ENCODE measurements around the gene TTLL5. TPM values are rescaled to one million over a fixed set of nuclear protein-coding genes. Genes with fewer than 3 reads are reported as not detected.

The TTLL5 gene
- total and polyA plus RNA-seq, 10 of the 15 experiments (the other 5 are each of a cell fraction or from before 2014, with no cell fraction given), result 3.2 to 25.9 (median 13.8) TPM

GRCh38 chr14:75999511-76000190 is 338.6 kb downstream of the TTLL5 start (continued):
- TF ChIP-seq ZSCAN29 (IDR thresholded peaks at IDR 0.05) (no peak), NR2C2 (IDR thresholded peaks at IDR 0.05; ENCODE audit: borderline replicate concordance, control insufficient read depth, insufficient read length, low read depth) (no peak), NR2C1 (IDR thresholded peaks at IDR 0.05) (no peak)

GRCh38 chr14:76002383-76002782 is 341.3 kb downstream of the TTLL5 start:
- Histone ChIP-seq H3K79me2 (ENCODE audit: control insufficient read depth, insufficient read depth, low read length) (no peaks in the 10 kb centered on the region), H3K27ac (ENCODE audit: control insufficient read depth, insufficient read depth) (no peak overlapping the region), H3K4me3 (no peak overlapping the region), H3K27me3 (replicated peaks in 1 of 2; ENCODE audit: control insufficient read depth in 2 of 2, insufficient read depth in 2 of 2, low read length in 1 of 2) (no peaks in the 10 kb centered on the region), H3K9ac (ENCODE audit: control insufficient read depth, insufficient read depth, low read length) (no peak overlapping the region), H3K4me1 (ENCODE audit: control insufficient read depth, insufficient read depth, low read length) (no peaks in the 10 kb centered on the region), H3K4me2 (ENCODE audit: control insufficient read depth, insufficient read depth) (no peak overlapping the region), H3K9me3 (replicated peaks; ENCODE audit: control insufficient read depth, insufficient read depth, low read length) (peaks cover 2% of the 10 kb centered on the region; the same call in 1 of the 3 replicates), H3K36me3 (ENCODE audit: control insufficient read depth in 2 of 2, insufficient read depth in 2 of 2, low read length in 1 of 2) (0 out of 4 replicates have a peak, but pooled peaks cover 0 to 2% of the 10 kb centered on the region in 2 experiments), H2AFZ (ENCODE audit: control insufficient read depth, low read depth, low read length) (no peak overlapping the region), H4K20me1 (ENCODE audit: control insufficient read depth, insufficient read depth) (no peaks in the 10 kb centered on the region)
- ChIA-PET POLR2A (no interaction called here), CTCF (interaction anchor here (1.0 to 1.1 kb wide), 2 partner anchors 20 to 96 kb away, joined by 3 to 4 read pairs; no protein-coding TSS in a partner anchor), RAD21 (ENCODE audit: unreplicated experiment) (no interaction called here), SMC1A (ENCODE audit: uncharacterized antibody, unreplicated experiment) (no interaction called here)
- ATAC-seq (no peak), DNase-seq (ENCODE audit: low read depth, low spot score) (no peak), FAIRE-seq (no peak)
- no TSS peak for BruUV-seq (replicated peaks)
- intact Hi-C loops (cut with micrococcal nuclease; ENCODE audit: unreplicated experiment) (no loop called here), in situ Hi-C loops (cut with MboI) (no loop called here)
- WGBS (ENCODE audit: insufficient coverage, insufficient replicate concordance, low lambda C conversion rate, missing lambda C conversion rate), result 74% methylated on average over 1 of the region's 1 CpG
- TF ChIP-seq SIN3A (IDR thresholded peaks at IDR 0.05; ENCODE audit: low read depth, low read length) (no peak), LARP7 (IDR thresholded peaks at IDR 0.05) (no peak), POU2F2 (IDR thresholded peaks at IDR 0.05; ENCODE audit: borderline replicate concordance, low read depth, low read length) (no peak), PAX8 (IDR thresholded peaks at IDR 0.05) (no peak), ESRRA (IDR thresholded peaks at IDR 0.05; ENCODE audit: low read length) (no peak), SUZ12 (IDR thresholded peaks at IDR 0.05; ENCODE audit: unreplicated experiment) (no peak), TBL1XR1 (IDR thresholded peaks at IDR 0.05; ENCODE audit: low read depth, low read length) (no peak), NFXL1 (IDR thresholded peaks at IDR 0.05; ENCODE audit: borderline replicate concordance) (no peak), MEF2A (IDR thresholded peaks at IDR 0.05; ENCODE audit: insufficient read depth, low read depth, low read length) (no peak), NFYA (IDR thresholded peaks at IDR 0.05; ENCODE audit: borderline replicate concordance, low read depth, low read length) (no peak)
- TF ChIP-seq, protein P1, sequence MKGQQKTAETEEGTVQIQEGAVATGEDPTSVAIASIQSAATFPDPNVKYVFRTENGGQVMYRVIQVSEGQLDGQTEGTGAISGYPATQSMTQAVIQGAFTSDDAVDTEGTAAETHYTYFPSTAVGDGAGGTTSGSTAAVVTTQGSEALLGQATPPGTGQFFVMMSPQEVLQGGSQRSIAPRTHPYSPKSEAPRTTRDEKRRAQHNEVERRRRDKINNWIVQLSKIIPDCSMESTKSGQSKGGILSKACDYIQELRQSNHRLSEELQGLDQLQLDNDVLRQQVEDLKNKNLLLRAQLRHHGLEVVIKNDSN (IDR thresholded peaks at IDR 0.05; ENCODE audit: borderline replicate concordance, extremely low read length, insufficient read depth, low read depth, low read length), result no peak

Other genes starting within 250 kb of the TTLL5 start
- 19.4 and 21.3 TPM in 2 replicates for gene JDP2, start 233.2 kb upstream of the TTLL5 start, total RNA-seq (2014; rRNA removed)
- 11.7 and 12.1 TPM in 2 replicates for gene JDP2, start 233.2 kb upstream of the TTLL5 start, total RNA-seq (2014; rRNA removed; fragmentation: Illumina TruSeq; extraction: Trizol)
- 16.0 and 16.4 TPM in 2 replicates for gene JDP2, start 233.2 kb upstream of the TTLL5 start, total RNA-seq (2021)
- 5.1 and 6.7 TPM in 2 replicates for gene JDP2, start 233.2 kb upstream of the TTLL5 start, polyA plus RNA-seq (2011; rRNA removed)
- 3.3 and 11.5 TPM in 2 replicates for gene JDP2, start 233.2 kb upstream of the TTLL5 start, polyA plus RNA-seq (2014; fragmentation: Illumina TruSeq; extraction: Trizol)
- 1 to 10 TPM in 1 of 2 experiments, under 1 TPM in 1; 0.71 to 1.2 TPM for gene JDP2, start 233.2 kb upstream of the TTLL5 start, polyA plus RNA-seq (2014; fragmentation: Nextera tagmentation; extraction: Ambion mirVana)
- 20.7 and 21.2 TPM in 2 replicates for gene JDP2, start 233.2 kb upstream of the TTLL5 start, polyA plus RNA-seq (2014; rRNA removed)
- gene JDP2, start 233.2 kb upstream of the TTLL5 start, polyA plus RNA-seq (2016; fragmentation: Nextera tagmentation; extraction: Ambion mirVana), result 10 to 100 TPM in 1 of 2 experiments, 1 to 10 TPM in 1; 8.9 to 10.8 TPM
- gene BATF, start 138.8 kb upstream of the TTLL5 start, total RNA-seq (2014; rRNA removed), result 153 and 158 TPM in 2 replicates
- 94.0 and 99.6 TPM in 2 replicates for gene BATF, start 138.8 kb upstream of the TTLL5 start, total RNA-seq (2014; rRNA removed; fragmentation: Illumina TruSeq; extraction: Trizol)
- 99.8 and 107 TPM in 2 replicates for gene BATF, start 138.8 kb upstream of the TTLL5 start, total RNA-seq (2021)
- gene BATF, start 138.8 kb upstream of the TTLL5 start, polyA plus RNA-seq (2011; rRNA removed), result 53.9 and 98.3 TPM in 2 replicates
- 30.7 and 93.4 TPM in 2 replicates for gene BATF, start 138.8 kb upstream of the TTLL5 start, polyA plus RNA-seq (2014; fragmentation: Illumina TruSeq; extraction: Trizol)
- gene BATF, start 138.8 kb upstream of the TTLL5 start, polyA plus RNA-seq (2014; fragmentation: Nextera tagmentation; extraction: Ambion mirVana), result 10 to 100 TPM in 1 of 2 experiments, 1 to 10 TPM in 1; 10.0 to 30.9 TPM
- 147 and 176 TPM in 2 replicates for gene BATF, start 138.8 kb upstream of the TTLL5 start, polyA plus RNA-seq (2014; rRNA removed)
- gene BATF, start 138.8 kb upstream of the TTLL5 start, polyA plus RNA-seq (2016; fragmentation: Nextera tagmentation; extraction: Ambion mirVana), result 100 to 1,000 TPM; 133 to 154 TPM
- gene FLVCR2, start 82.6 kb upstream of the TTLL5 start, total RNA-seq (2014; rRNA removed), result 0.98 and 1.8 TPM in 2 replicates
- gene FLVCR2, start 82.6 kb upstream of the TTLL5 start, total RNA-seq (2014; rRNA removed; fragmentation: Illumina TruSeq; extraction: Trizol), result 1.2 and 1.8 TPM in 2 replicates
- gene FLVCR2, start 82.6 kb upstream of the TTLL5 start, total RNA-seq (2021), result 1.7 and 3.7 TPM in 2 replicates
- 2.9 and 3.1 TPM in 2 replicates for gene FLVCR2, start 82.6 kb upstream of the TTLL5 start, polyA plus RNA-seq (2011; rRNA removed)
- gene FLVCR2, start 82.6 kb upstream of the TTLL5 start, polyA plus RNA-seq (2014; fragmentation: Illumina TruSeq; extraction: Trizol), result 1.8 and 2.2 TPM in 2 replicates
- gene FLVCR2, start 82.6 kb upstream of the TTLL5 start, polyA plus RNA-seq (2014; fragmentation: Nextera tagmentation; extraction: Ambion mirVana), result under 1 TPM; 0.24 to 0.47 TPM
- 1.0 and 1.4 TPM in 2 replicates for gene FLVCR2, start 82.6 kb upstream of the TTLL5 start, polyA plus RNA-seq (2014; rRNA removed)
- 1 to 10 TPM; 1.0 to 1.8 TPM for gene FLVCR2, start 82.6 kb upstream of the TTLL5 start, polyA plus RNA-seq (2016; fragmentation: Nextera tagmentation; extraction: Ambion mirVana)
- gene ERG28, start 370 bp upstream of the TTLL5 start, total RNA-seq (2014; rRNA removed), result 14.6 and 15.2 TPM in 2 replicates
- gene ERG28, start 370 bp upstream of the TTLL5 start, total RNA-seq (2014; rRNA removed; fragmentation: Illumina TruSeq; extraction: Trizol), result 19.1 and 21.0 TPM in 2 replicates
- 28.0 and 28.5 TPM in 2 replicates for gene ERG28, start 370 bp upstream of the TTLL5 start, total RNA-seq (2021)
- gene ERG28, start 370 bp upstream of the TTLL5 start, polyA plus RNA-seq (2011; rRNA removed), result 47.8 and 48.1 TPM in 2 replicates
- 48.0 and 59.2 TPM in 2 replicates for gene ERG28, start 370 bp upstream of the TTLL5 start, polyA plus RNA-seq (2014; fragmentation: Illumina TruSeq; extraction: Trizol)
- 10 to 100 TPM; 52.6 to 67.0 TPM for gene ERG28, start 370 bp upstream of the TTLL5 start, polyA plus RNA-seq (2014; fragmentation: Nextera tagmentation; extraction: Ambion mirVana)
- 33.9 and 37.0 TPM in 2 replicates for gene ERG28, start 370 bp upstream of the TTLL5 start, polyA plus RNA-seq (2014; rRNA removed)
- gene ERG28, start 370 bp upstream of the TTLL5 start, polyA plus RNA-seq (2016; fragmentation: Nextera tagmentation; extraction: Ambion mirVana), result 10 to 100 TPM; 61.8 to 62.2 TPM